Naive thymus-derived CD4-positive, alpha-beta T cell (primary cell): ENCODE data around the gene CTBP2. TPM values are rescaled to one million over a fixed set of nuclear protein-coding genes. Genes with fewer than 3 reads are reported as not detected.

Experiments
- ATAC-seq: fragments of 150-1000 bp; cut with Tn5 transposase; 2 replicates; pipeline ENCODE4 v1.10.0; 2021; ENCODE audit warnings: mild to moderate bottlenecking, moderate library complexity
- CTCF ChIA-PET: fragments of 350-600 bp; sonication (Branson Sonifier 250); formaldehyde crosslinking; loops from one replicate; lab custom pipeline; 2021; ENCODE audit warnings: antibody characterized with exemption; lab: Charles Lee
- POLR2A ChIA-PET: fragments of 350-600 bp; sonication (Branson Sonifier 250); formaldehyde crosslinking; loops from one replicate; lab custom pipeline; 2021; ENCODE audit warnings: antibody characterized with exemption, inconsistent platforms; lab: Charles Lee
- DNase-seq, 9 donors: peaks; one replicate each; pipeline versions ENCODE4 v3.0.0 to v3.0.0-alpha.2; 2020 to 2022; ENCODE audit warnings: mixed read lengths in 1 of 9
- H3K27ac ChIP-seq: one replicate; pipeline ENCODE4 v1.7.0; 2013; ENCODE audit warnings: mild to moderate bottlenecking, low read depth, low read length, moderate library complexity
- H3K27me3 ChIP-seq, 2 donors: one replicate each; pipeline ENCODE4 v1.7.0; 2013; ENCODE audit warnings: low read length in 2 of 2, mild to moderate bottlenecking in 2 of 2, moderate library complexity in 2 of 2; ENCODE audit not compliant: control insufficient read depth in 2 of 2, insufficient read depth in 2 of 2
- H3K36me3 ChIP-seq, 3 experiments: 1 replicate in 2 of 3; 2 replicates in 1 of 3; pipeline ENCODE4 v1.7.0; 2013; ENCODE audit warnings: low read length in 3 of 3, mild to moderate bottlenecking in 3 of 3, moderate library complexity in 1 of 3; ENCODE audit not compliant: insufficient read depth in 3 of 3, control insufficient read depth in 2 of 3
- H3K4me1 ChIP-seq, 2 donors: one replicate each; pipeline ENCODE4 v1.7.0; 2013; ENCODE audit warnings: low read length in 2 of 2, mild to moderate bottlenecking in 2 of 2, moderate library complexity in 1 of 2; ENCODE audit not compliant: control insufficient read depth in 2 of 2, insufficient read depth in 2 of 2
- H3K4me3 ChIP-seq: 2 replicates; pipeline ENCODE4 v1.7.0; 2013; ENCODE audit warnings: mild to moderate bottlenecking, low read length
- H3K9me3 ChIP-seq, 3 experiments: 1 replicate in 2 of 3; 2 replicates in 1 of 3; pipeline ENCODE4 v1.7.0; 2013; ENCODE audit warnings: low read length in 3 of 3; ENCODE audit not compliant: control insufficient read depth in 2 of 3
- H3K27ac Mint-ChIP-seq, 9 donors: one replicate each; pipeline ENCODE4 v1.8.0; 2020 to 2022; ENCODE audit warnings: mixed read lengths in 9 of 9, mild to moderate bottlenecking in 8 of 9, moderate library complexity in 5 of 9, inconsistent platforms in 2 of 9
- H3K27me3 Mint-ChIP-seq, 5 donors: one replicate each; pipeline ENCODE4 v1.8.0; 2021 to 2022; ENCODE audit warnings: mixed read lengths in 5 of 5, mild to moderate bottlenecking in 1 of 5
- H3K36me3 Mint-ChIP-seq, 5 donors: one replicate each; pipeline ENCODE4 v1.8.0; 2020 to 2022; ENCODE audit warnings: mixed read lengths in 5 of 5, mild to moderate bottlenecking in 3 of 5, inconsistent platforms in 1 of 5
- H3K4me1 Mint-ChIP-seq, 7 donors: one replicate each; pipeline ENCODE4 v1.8.0; 2020 to 2022; ENCODE audit warnings: mixed read lengths in 7 of 7, mild to moderate bottlenecking in 3 of 7, inconsistent platforms in 1 of 7
- H3K4me3 Mint-ChIP-seq, 10 donors: one replicate each; pipeline ENCODE4 v1.8.0; 2020 to 2022; ENCODE audit warnings: mild to moderate bottlenecking in 10 of 10, mixed read lengths in 10 of 10, moderate library complexity in 6 of 10, inconsistent platforms in 2 of 10
- H3K9me3 Mint-ChIP-seq, 11 donors: one replicate each; pipeline ENCODE4 v1.8.0; 2020 to 2022; ENCODE audit warnings: mixed read lengths in 11 of 11, mild to moderate bottlenecking in 4 of 11, inconsistent platforms in 1 of 11, moderate library complexity in 1 of 11
- intact Hi-C, 2 donors: fragments of 100-400 bp; cut with micrococcal nuclease; formaldehyde crosslinking; loops; one replicate each; pipeline ENCODE4 v1.15.1; 2023
- polyA plus RNA-seq, 2 donors: library from polyadenylated mRNA; unstranded; fragments of 300-500 nt; fragmentation: Illumina TruSeq; gene quantifications; one replicate each; pipeline ENCODE4 v1.2.3, GENCODE V29; 2021
- total RNA-seq, 6 experiments: library from RNA in 5 of 6; stranded (reverse) in 5 of 6; gene quantifications; 1 replicate in 5 of 6; 2 replicates in 1 of 6; pipeline ENCODE4 v1.2.3 and lab custom pipeline; 2021 to 2026

Gene CTBP2
- total and polyA plus RNA-seq, 7 experiments from 2014 or later: 0.05 to 39.5 (median 1.7) TPM; not detected in 1

GRCh38 chr10:125086691-125087090 lies 73.7 kb downstream of the CTBP2 start:
- POLR2A ChIA-PET: no interaction called here
- intact Hi-C loops: no loop called here
- H3K9me3 ChIP-seq: no peaks in the 10 kb centered on the region
- no peaks in the 10 kb centered on the region for H3K36me3 ChIP-seq
- Mint-ChIP-seq H3K9me3 (no peaks in the 10 kb centered on the region), H3K4me3 (no peak overlapping the region), H3K4me1 (peaks cover 0 to 2% (median 0%) of the 10 kb centered on the region in 7 donors), H3K27me3 (peaks cover 0 to 6% (median 0%) of the 10 kb centered on the region in 5 donors), H3K27ac (no peak overlapping the region), H3K36me3 (no peaks in the 10 kb centered on the region)
- ATAC-seq (no peak), DNase-seq (no peak)
- no peaks in the 10 kb centered on the region for H3K27me3 ChIP-seq
- CTCF ChIA-PET: no interaction called here
- no peaks in the 10 kb centered on the region for H3K4me1 ChIP-seq
- H3K27ac ChIP-seq: no peak overlapping the region
- no peak overlapping the region for H3K4me3 ChIP-seq

DNA sequence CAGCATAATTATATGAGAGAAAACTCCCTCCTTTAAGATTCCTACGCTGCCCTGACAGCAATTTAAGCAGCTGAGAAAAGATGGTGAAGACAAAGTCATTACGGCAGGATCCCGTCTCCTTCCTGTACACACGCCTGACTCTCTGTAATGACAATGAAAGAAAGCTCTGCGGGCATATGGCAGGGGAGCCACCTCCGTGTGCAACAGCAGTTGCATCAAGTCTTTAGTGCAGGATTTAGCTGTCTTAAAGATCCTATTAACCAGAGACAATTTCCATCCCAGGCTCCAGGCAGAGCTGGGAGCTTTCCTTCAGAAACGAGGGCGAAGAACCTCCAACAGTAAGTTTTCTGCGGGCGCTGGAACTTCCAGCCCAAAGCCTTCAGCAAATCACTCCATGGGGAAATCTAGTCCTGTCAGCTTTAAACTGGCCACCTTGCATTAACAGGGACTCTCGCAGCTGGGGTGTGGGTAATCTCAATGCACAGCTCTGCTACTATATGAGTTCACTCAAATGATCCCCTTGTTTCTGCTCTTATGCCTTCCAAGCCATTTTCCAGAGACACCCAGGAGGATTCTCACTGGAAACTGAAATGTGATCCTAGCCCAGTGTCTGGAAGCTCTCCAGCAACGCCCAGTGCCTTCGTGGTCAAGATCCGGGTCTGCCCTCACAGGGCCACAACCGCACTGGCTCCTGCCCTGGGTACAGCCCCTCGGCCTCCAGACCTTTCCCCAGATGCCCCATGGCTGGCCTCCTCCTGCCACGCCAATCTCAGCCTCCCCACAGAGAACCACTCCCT lies 74.9 kb downstream of the CTBP2 start:
- Histone ChIP-seq H3K4me3 (no peak overlapping the region), H3K27me3 (no peaks in the 10 kb centered on the region), H3K27ac (no peak overlapping the region), H3K9me3 (no peaks in the 10 kb centered on the region), H3K36me3 (no peaks in the 10 kb centered on the region), H3K4me1 (no peaks in the 10 kb centered on the region)
- ChIA-PET CTCF (no interaction called here), POLR2A (no interaction called here)
- Mint-ChIP-seq H3K4me1 (peaks cover 0 to 2% (median 0%) of the 10 kb centered on the region in 7 donors), H3K36me3 (no peaks in the 10 kb centered on the region), H3K27ac (no peak overlapping the region), H3K9me3 (no peaks in the 10 kb centered on the region), H3K4me3 (no peak overlapping the region), H3K27me3 (peaks cover 0 to 6% (median 0%) of the 10 kb centered on the region in 5 donors)
- DNase-seq: no peak
- intact Hi-C loops: no loop called here
- ATAC-seq: no peak

DNA sequence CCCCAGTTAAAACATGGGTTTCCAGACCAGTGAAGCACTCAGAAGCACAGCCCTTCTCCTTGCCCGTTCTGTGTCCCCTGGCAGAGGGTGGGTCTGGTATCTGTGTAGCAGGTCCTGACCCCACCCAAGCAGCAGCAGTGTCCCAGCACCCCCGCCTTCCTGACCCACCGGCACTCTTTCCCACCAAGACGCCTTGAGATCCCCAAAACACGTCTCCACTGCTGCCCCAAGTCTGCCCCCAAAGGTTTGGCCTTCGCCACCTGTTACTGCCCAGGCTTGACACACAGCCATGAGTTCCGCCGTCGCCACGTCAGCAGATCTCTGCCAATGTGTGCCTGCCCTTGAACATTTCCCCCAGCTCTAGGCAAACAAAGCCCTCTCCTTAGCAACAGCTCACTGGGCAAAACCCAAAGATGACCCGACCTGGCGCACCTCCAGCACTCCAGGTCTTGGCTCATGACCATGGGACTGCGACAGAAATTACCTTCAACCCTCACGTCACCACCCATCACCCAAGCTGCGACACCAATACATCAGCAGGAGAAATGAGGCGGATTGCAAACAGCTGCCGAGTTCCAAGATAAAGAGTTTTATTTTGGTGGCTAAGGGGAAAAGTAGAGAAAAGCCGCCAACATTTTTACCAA lies 75.6 kb downstream of the CTBP2 start:
- intact Hi-C loops: no loop called here

GRCh38 chr10:125084191-125084613 lies 76.2 kb downstream of the CTBP2 start:
- POLR2A ChIA-PET: no interaction called here
- CTCF ChIA-PET: no interaction called here
- DNase-seq: no peak
- peaks cover 0 to 6% (median 0%) of the 10 kb centered on the region in 5 donors for H3K27me3 Mint-ChIP-seq
- Histone ChIP-seq H3K4me3 (no peak overlapping the region), H3K27me3 (no peaks in the 10 kb centered on the region), H3K36me3 (no peaks in the 10 kb centered on the region), H3K9me3 (no peaks in the 10 kb centered on the region), H3K4me1 (no peaks in the 10 kb centered on the region), H3K27ac (no peak overlapping the region)
- H3K4me1 Mint-ChIP-seq: peaks cover 0 to 2% (median 0%) of the 10 kb centered on the region in 7 donors
- no peak overlapping the region for H3K27ac Mint-ChIP-seq
- no peaks in the 10 kb centered on the region for H3K9me3 Mint-ChIP-seq
- intact Hi-C loops: no loop called here
- ATAC-seq: no peak
- no peaks in the 10 kb centered on the region for H3K36me3 Mint-ChIP-seq
- no peak overlapping the region for H3K4me3 Mint-ChIP-seq

More for the DNA sequence above, 75.6 kb downstream of the CTBP2 start:
- no peak for ATAC-seq
- ChIA-PET POLR2A (no interaction called here), CTCF (no interaction called here)
- Histone ChIP-seq H3K4me1 (no peaks in the 10 kb centered on the region), H3K27ac (no peak overlapping the region), H3K9me3 (no peaks in the 10 kb centered on the region), H3K27me3 (no peaks in the 10 kb centered on the region), H3K4me3 (no peak overlapping the region), H3K36me3 (no peaks in the 10 kb centered on the region)
- Mint-ChIP-seq H3K4me1 (peaks cover 0 to 2% (median 0%) of the 10 kb centered on the region in 7 donors), H3K27ac (no peak overlapping the region), H3K27me3 (peaks cover 0 to 6% (median 0%) of the 10 kb centered on the region in 5 donors), H3K9me3 (no peaks in the 10 kb centered on the region), H3K4me3 (no peak overlapping the region), H3K36me3 (no peaks in the 10 kb centered on the region)
- DNase-seq: no peak

GRCh38 chr10:125083576-125083920 lies 76.8 kb downstream of the CTBP2 start:
- no peaks in the 10 kb centered on the region for H3K36me3 Mint-ChIP-seq
- DNase-seq (no peak), ATAC-seq (no peak)
- peaks cover 0 to 6% (median 0%) of the 10 kb centered on the region in 5 donors for H3K27me3 Mint-ChIP-seq
- Histone ChIP-seq H3K27me3 (no peaks in the 10 kb centered on the region), H3K36me3 (no peaks in the 10 kb centered on the region), H3K9me3 (no peaks in the 10 kb centered on the region), H3K4me1 (no peaks in the 10 kb centered on the region), H3K4me3 (no peak overlapping the region), H3K27ac (no peak overlapping the region)
- H3K9me3 Mint-ChIP-seq: no peaks in the 10 kb centered on the region
- peaks cover 0 to 2% (median 0%) of the 10 kb centered on the region in 7 donors for H3K4me1 Mint-ChIP-seq
- ChIA-PET POLR2A (no interaction called here), CTCF (no interaction called here)
- no peak overlapping the region for H3K27ac Mint-ChIP-seq
- H3K4me3 Mint-ChIP-seq: no peak overlapping the region
- intact Hi-C loops: no loop called here

- POLR2A ChIA-PET: no interaction called here
- Mint-ChIP-seq H3K27me3 (peaks cover 0 to 6% (median 0%) of the 10 kb centered on the region in 5 donors), H3K9me3 (no peaks in the 10 kb centered on the region), H3K27ac (no peak overlapping the region), H3K36me3 (no peaks in the 10 kb centered on the region), H3K4me3 (no peak overlapping the region), H3K4me1 (peaks cover 0 to 3% (median 0%) of the 10 kb centered on the region in 7 donors)
- DNase-seq (no peak), ATAC-seq (no peak)
- H3K27ac ChIP-seq: no peak overlapping the region
- H3K9me3 ChIP-seq: no peaks in the 10 kb centered on the region
- no peaks in the 10 kb centered on the region for H3K27me3 ChIP-seq
- intact Hi-C loops: no loop called here
- no peaks in the 10 kb centered on the region for H3K36me3 ChIP-seq
- H3K4me3 ChIP-seq: no peak overlapping the region
- no peaks in the 10 kb centered on the region for H3K4me1 ChIP-seq
- CTCF ChIA-PET: no interaction called here
Measured at GRCh38 chr10:125082881-125083575, 77.3 kb downstream of the CTBP2 start.
